Measurements from ENCODE around the gene MTA2. TPM values are rescaled to one million over a fixed set of nuclear protein-coding genes. Genes with fewer than 3 reads are reported as not detected.
A peak's percentile ranks its signal among the peaks of the same experiment; 100 is the strongest.

Gene MTA2
- total RNA-seq, 1 experiment from 2014 or later, result 79.0 TPM

DNA sequence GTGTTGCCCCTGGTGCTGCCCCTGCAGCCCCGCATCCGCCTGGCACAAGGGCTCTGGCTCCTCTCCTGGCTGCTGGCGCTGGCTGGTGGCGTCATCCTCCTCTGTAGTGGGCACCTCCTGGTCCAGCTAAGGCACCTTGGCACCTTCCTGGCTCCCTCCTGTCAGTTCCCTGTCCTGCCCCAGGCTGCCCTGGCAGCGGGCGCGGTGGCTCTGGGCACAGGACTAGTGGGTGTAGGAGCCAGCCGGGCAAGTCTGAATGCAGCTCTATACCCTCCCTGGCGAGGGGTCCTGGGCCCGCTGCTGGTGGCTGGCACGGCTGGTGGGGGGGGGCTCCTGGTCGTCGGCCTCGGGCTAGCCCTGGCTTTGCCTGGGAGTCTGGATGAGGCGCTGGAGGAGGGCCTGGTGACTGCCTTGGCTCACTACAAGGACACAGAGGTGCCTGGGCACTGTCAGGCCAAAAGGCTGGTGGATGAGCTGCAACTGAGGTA lies 11.7 kb upstream of the MTA2 start:
- DNase-seq (ENCODE audit: extremely low read depth, low read depth), result no peak

GRCh38 chr11:62612366-62613290 lies 11.0 kb upstream of the MTA2 start, which contains the start of the genes EML3 and ROM1:
Gene EML3 (minus strand): TSS chr11:62612775. CDS start chr11:62612457, 318 bp downstream.
Gene ROM1 (plus strand): TSS chr11:62613257. CDS start chr11:62613282, 25 bp downstream.
- peak; percentile 54 for DNase-seq (ENCODE audit: extremely low read depth, low read depth)

GRCh38 chr11:62611705-62612365 lies 10.2 kb upstream of the MTA2 start:
- no peak for DNase-seq (ENCODE audit: extremely low read depth, low read depth)

GRCh38 chr11:62610814-62611704 lies 9.4 kb upstream of the MTA2 start:
- DNase-seq (ENCODE audit: extremely low read depth, low read depth), result no peak

DNA sequence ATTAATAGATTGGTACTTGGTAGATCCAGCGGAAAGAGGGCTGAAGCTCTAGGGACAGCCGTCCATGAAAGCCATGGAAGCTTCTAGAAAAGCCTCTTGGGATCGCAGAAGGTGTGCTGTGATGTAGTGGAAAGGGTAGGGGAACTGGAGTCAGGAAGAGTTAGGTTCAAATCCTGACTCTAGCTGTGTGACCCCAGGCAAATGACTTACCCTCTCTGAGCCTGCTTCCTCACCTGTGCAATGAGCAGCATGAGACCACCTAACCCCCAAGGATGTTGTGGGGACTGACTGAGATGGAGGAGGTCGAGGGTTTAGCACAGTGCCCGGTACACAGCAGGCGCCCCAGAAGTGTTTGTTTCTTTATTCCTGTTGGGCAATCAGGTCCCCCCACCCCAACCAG lies 8.7 kb upstream of the MTA2 start:
- DNase-seq (ENCODE audit: extremely low read depth, low read depth), result no peak

GRCh38 chr11:62608776-62609175 lies 7.1 kb upstream of the MTA2 start:
- no peak for DNase-seq (ENCODE audit: extremely low read depth, low read depth)

DNA sequence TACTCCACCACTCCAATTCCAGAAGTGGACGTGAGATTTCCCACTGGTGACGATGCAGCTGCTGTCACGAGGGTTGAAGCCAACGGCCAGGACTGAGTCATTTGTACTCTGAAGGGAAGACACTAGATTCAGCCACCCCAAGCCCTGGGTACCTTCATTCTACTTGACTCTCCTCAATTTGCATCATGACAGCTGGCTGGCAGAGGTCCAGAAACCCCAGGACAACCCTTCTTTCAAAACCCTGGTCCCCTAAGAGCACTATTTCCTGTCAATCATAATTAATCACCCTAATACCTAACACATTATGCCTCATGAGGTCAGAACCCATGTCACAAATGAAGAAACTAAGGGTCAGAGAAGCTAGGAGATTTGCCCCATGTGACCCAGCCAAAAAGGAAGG lies 6.0 kb upstream of the MTA2 start:
- no peak for DNase-seq (ENCODE audit: extremely low read depth, low read depth)

DNA sequence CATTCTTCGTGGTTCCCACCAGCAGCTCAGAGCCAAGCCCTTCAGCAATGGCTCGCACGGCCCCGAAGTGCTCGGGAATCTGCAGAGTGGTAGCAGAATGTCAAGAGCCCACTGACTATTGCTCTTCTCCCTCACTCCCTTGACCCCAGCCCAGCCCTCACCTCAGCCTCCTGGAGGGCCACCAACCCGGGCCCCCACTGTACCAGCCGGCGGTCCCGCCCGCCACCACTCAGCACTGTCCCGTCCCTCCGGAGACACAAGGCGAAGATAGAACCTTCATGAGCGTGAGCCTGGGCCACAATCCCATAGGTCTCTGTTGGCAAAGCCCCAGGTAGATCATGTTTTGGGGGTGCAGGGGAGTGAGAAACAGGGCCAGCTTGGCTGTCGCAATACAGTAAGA lies 4.2 kb upstream of the MTA2 start:
- no peak for DNase-seq (ENCODE audit: extremely low read depth, low read depth)

- no peak for DNase-seq (ENCODE audit: extremely low read depth, low read depth)
These were observed 3.8 kb upstream of the MTA2 start for GRCh38 chr11:62605467-62605866.

- DNase-seq (ENCODE audit: extremely low read depth, low read depth), result no peak
These were observed 2.9 kb upstream of the MTA2 start for GRCh38 chr11:62604460-62605120.

- DNase-seq (ENCODE audit: extremely low read depth, low read depth), result no peak
These were observed 2.2 kb upstream of the MTA2 start for GRCh38 chr11:62603776-62604299.

- no peak for DNase-seq (ENCODE audit: extremely low read depth, low read depth)
These were observed 1.4 kb upstream of the MTA2 start for GRCh38 chr11:62603072-62603408.

DNA sequence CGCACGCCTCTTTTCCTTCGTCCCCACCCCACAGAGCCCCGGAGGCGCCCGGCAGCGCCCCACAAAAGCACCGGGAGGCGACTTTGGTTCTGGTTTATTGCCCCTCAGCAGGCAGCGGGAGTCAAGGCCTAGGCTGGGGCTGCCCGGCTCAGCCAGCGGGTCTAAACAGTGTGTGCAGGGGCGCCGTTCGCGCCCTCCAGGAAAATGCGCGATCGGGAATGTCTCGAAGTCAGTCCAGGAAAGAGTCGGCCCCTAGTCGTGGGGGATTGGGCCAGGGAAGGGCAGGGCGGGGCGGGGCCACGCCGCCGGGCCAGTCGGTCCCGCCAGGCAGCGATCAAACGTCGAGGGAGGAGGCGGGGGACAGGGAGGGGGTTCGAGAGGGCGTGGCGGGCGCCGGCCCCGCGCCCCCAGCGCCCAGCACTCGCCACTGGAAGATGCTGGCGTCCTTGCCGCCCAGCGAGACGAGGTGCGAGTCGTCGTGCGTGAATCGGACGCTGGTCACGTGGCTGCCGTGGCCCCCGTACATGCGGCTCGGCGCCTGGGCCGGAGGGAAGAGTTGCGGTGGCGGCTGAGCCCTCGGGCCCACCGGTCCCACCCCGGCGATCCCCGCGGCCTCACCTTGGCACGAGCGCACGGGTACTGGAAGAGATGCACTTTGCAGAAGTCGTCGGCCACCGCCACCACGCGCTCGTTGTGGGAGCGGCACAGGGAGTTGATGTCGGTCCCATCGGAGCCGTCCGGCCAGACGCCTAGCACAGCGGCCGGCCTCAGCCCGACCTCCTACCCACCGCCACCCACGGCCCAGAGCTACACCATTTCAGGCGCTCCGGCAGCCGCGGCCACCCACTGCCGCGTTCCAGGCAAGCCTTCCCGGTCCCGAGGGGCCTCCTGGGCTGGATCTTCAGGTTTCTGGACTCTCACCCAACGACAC lies 741 bp upstream of the MTA2 start:
- no peak for DNase-seq (ENCODE audit: extremely low read depth, low read depth)

- no peak for DNase-seq (ENCODE audit: extremely low read depth, low read depth)
These were observed 618 bp downstream of the MTA2 start for GRCh38 chr11:62601122-62601371.

GRCh38 chr11:62600367-62601121 lies 1.1 kb downstream of the MTA2 start:
- no peak for DNase-seq (ENCODE audit: extremely low read depth, low read depth)

- DNase-seq (ENCODE audit: extremely low read depth, low read depth), result no peak
These were observed 1.8 kb downstream of the MTA2 start for GRCh38 chr11:62599901-62600300.

DNA sequence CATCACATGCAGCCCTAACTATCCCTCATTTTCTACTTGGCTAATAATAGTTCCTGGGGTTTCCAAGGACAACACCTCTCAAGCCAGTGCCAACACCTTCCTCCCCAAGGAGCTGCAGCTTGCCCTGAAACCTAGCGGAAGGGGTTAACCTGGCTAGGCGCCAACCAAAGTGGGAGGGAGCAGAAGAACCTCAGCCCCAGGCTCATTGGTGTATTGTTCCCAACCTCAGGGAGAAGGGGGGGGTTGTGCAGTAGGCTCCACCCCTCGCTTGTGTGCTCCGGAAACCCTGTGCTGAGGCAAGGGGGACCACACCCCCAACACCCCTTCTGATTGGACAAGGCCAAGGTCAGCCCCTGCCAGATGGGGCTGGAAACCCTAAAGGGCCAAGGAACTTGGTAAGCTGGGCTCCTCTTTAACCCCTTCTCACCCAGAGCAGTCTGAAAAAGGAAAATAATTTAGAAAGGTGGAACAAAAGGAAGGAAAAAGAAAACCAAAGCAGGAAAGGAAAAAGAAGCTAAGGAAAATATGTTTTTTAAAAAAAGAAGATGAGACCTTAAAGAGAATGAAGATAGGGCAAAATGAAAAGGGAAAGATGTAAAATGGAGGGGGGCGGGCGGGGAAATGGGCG lies 2.5 kb downstream of the MTA2 start:
- DNase-seq (ENCODE audit: extremely low read depth, low read depth), result peak; percentile 95

DNA sequence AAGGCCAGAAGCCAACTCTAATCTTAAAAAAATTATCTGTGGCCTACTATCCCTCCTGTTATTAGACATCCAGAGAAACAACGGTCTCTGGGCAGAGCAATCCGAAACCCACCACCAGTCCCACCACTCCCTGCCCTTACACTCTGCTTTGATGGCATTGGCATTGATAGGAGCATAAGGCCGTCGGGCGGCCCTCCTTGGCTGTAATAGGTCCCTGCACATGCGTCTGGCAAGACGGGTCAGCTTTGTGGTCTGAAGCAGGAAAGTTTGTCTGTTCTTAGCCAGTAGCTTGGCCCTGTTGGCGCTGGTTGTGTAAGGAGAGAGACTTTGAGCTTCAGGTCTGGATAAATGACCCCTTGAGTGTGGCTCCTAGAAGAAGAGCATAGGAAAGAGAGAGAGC lies 6.5 kb downstream of the MTA2 start:
- DNase-seq (ENCODE audit: extremely low read depth, low read depth), result no peak
